K562 (cell line): ENCODE data around the gene ZC3H12C. TPM values are rescaled to one million over a fixed set of nuclear protein-coding genes. Genes with fewer than 3 reads are reported as not detected.

Experiments used
- CAMTA2 ChIP-seq: fragments of 250-450 bp; sonication (Bioruptor Pico); conservative IDR thresholded peaks from 2 replicates; pipeline ENCODE4 v1.5.1; 2022
- CREB1 ChIP-seq, 2 experiments: sonication (generic) in 1 of 2; formaldehyde crosslinking in 1 of 2; IDR thresholded peaks; 2 replicates each; pipeline versions ENCODE4 v1.6.1 to v1.8.0; 2012 to 2022; ENCODE audit warnings: inconsistent platforms in 1 of 2, mild to moderate bottlenecking in 1 of 2, missing genetic modification reagents in 1 of 2, moderate library complexity in 1 of 2
- EP300 ChIP-seq: IDR thresholded peaks from 2 replicates; pipeline ENCODE4 v1.6.1; 2012; ENCODE audit warnings: low read length, improper control_type of control experiment
- ETV5 ChIP-seq: sonication (generic); formaldehyde crosslinking; IDR thresholded peaks from 2 replicates; pipeline ENCODE4 v1.4.0; 2020; ENCODE audit warnings: low read depth, mild to moderate bottlenecking, missing genetic modification reagents
- HCFC1 ChIP-seq: IDR thresholded peaks from 2 replicates; pipeline ENCODE4 v1.6.1; 2012; ENCODE audit warnings: low read depth, low read length, improper control_type of control experiment
- PHTF2 ChIP-seq: fragments of 250-450 bp; sonication (Bioruptor Pico); IDR thresholded peaks from 2 replicates; pipeline ENCODE4 v1.5.0; 2021; ENCODE audit warnings: mild to moderate bottlenecking
- POLR2AphosphoS5 ChIP-seq: IDR thresholded peaks from 2 replicates; pipeline ENCODE4 v1.6.1; 2011; ENCODE audit warnings: mild to moderate bottlenecking, low read depth, low read length, moderate library complexity; ENCODE audit not compliant: control insufficient read depth, insufficient read depth
- SIN3A ChIP-seq, 2 experiments: fragments of 150-350 bp in 1 of 2; IDR thresholded peaks; 2 replicates each; pipeline ENCODE4 v1.6.1; 2011 to 2016; ENCODE audit warnings: borderline replicate concordance in 2 of 2, low read depth in 2 of 2, low read length in 2 of 2, mild to moderate bottlenecking in 2 of 2, moderate library complexity in 2 of 2; ENCODE audit not compliant: control insufficient read depth in 1 of 2
- SMARCA4 ChIP-seq: fragments of 450-650 bp; IDR thresholded peaks from 2 replicates; pipeline ENCODE4 v1.6.1; 2016
- SREBF1 ChIP-seq: fragments of 150-350 bp; IDR thresholded peaks from 2 replicates; pipeline ENCODE4 v1.6.1; 2014; ENCODE audit warnings: antibody characterized with exemption, low read depth, low read length, borderline replicate concordance
- TAF7 ChIP-seq: fragments of 450-650 bp; IDR thresholded peaks from 2 replicates; pipeline ENCODE4 v1.6.1; 2016; ENCODE audit warnings: missing genetic modification characterization, missing compliant biosample characterization
- TAF9B ChIP-seq: fragments of 450-650 bp; IDR thresholded peaks from 2 replicates; pipeline ENCODE4 v1.6.1; 2018; ENCODE audit warnings: mild to moderate bottlenecking; ENCODE audit not compliant: partially characterized antibody
- TRIM24 ChIP-seq, 2 experiments: fragments of 450-650 bp; IDR thresholded peaks; 2 replicates each; pipeline ENCODE4 v1.6.1; 2016
- ZBTB33 ChIP-seq: sonication (generic); formaldehyde crosslinking; IDR thresholded peaks from 2 replicates; pipeline ENCODE4 v1.8.1; 2023; ENCODE audit warnings: mild to moderate bottlenecking, missing genetic modification reagents
- ZNF408 ChIP-seq: fragments of 250-450 bp; sonication (Bioruptor Pico); IDR thresholded peaks from 2 replicates; pipeline ENCODE4 v1.4.0; 2020; ENCODE audit warnings: low read depth, mild to moderate bottlenecking, moderate library complexity
- ZNF764 ChIP-seq: fragments of 250-450 bp; sonication (Bioruptor Pico); IDR thresholded peaks from 2 replicates; pipeline ENCODE4 v1.4.0; 2020; ENCODE audit warnings: low read depth, mild to moderate bottlenecking, moderate library complexity
- polyA plus RNA-seq, 8 experiments: library from polyadenylated mRNA; depleted of rRNA in 4 of 8; stranded (reverse) in 5 of 8; unstranded in 3 of 8; fragments of >200 nt; fragmentation: Nextera tagmentation in 2 of 8; fragmentation: Illumina TruSeq in 1 of 8; extraction: Ambion mirVana in 2 of 8; extraction: Trizol in 1 of 8; gene quantifications; 2 replicates each; pipeline versions ENCODE4 v1.2.1 to v1.2.3, GENCODE V29; 2011 to 2014; ENCODE audit warnings: inconsistent platforms in 1 of 8, missing spikeins in 1 of 8
- total RNA-seq, 7 experiments: library from RNA; depleted of rRNA in 6 of 7; stranded (reverse); fragments of >200 nt in 6 of 7; fragmentation: Illumina TruSeq in 2 of 7; extraction: Trizol in 2 of 7; gene quantifications; 2 replicates each; pipeline versions ENCODE4 v1.2.1 to v1.2.3, GENCODE V29; 2011 to 2021; ENCODE audit warnings: low replicate concordance in 1 of 7
- TF ChIP-seq, protein P1 (sequence below), 2 experiments: fragments of 450-650 bp; IDR thresholded peaks; 2 replicates each; pipeline ENCODE4 v1.6.1; 2018; ENCODE audit warnings: mild to moderate bottlenecking in 2 of 2, low read depth in 1 of 2; ENCODE audit not compliant: partially characterized antibody in 2 of 2
- TF ChIP-seq, protein P2 (sequence below): fragments of 450-650 bp; IDR thresholded peaks from 2 replicates; pipeline ENCODE4 v1.6.1; 2014; ENCODE audit warnings: low read depth, mild to moderate bottlenecking, moderate library complexity, borderline replicate concordance
- TF ChIP-seq, protein P3 (sequence below): sonication (generic); formaldehyde crosslinking; IDR thresholded peaks from 2 replicates; pipeline ENCODE4 v1.8.0; 2022; ENCODE audit warnings: mild to moderate bottlenecking, missing genetic modification reagents

Gene ZC3H12C
- total and polyA plus RNA-seq, 9 of the 15 experiments (the other 6 are each of a cell fraction or from before 2014, with no cell fraction given), result 0.56 to 5.9 (median 3.3) TPM

- TF ChIP-seq CREB1 (IDR thresholded peaks at IDR 0.05), result no peak
- no peak for TF ChIP-seq CREB1 (CRISPR knock-in tag; IDR thresholded peaks at IDR 0.05)
- no peak for TF ChIP-seq CAMTA2 (CRISPR knock-in tag)
- TF ChIP-seq HCFC1, result no peak
- no peak for TF ChIP-seq ETV5
- TF ChIP-seq ZNF764 (CRISPR knock-in tag), result no peak
- no peak for TF ChIP-seq SREBF1
- no peak for TF ChIP-seq PHTF2 (CRISPR knock-in tag)
- TF ChIP-seq SIN3A (IDR thresholded peaks at IDR 0.05; ENCODE audit: borderline replicate concordance in 2 of 2, control insufficient read depth in 1 of 2, low read depth in 2 of 2, low read length in 2 of 2), result no peak
- no peak for TF ChIP-seq ZNF408 (CRISPR knock-in tag)
- no peak for TF ChIP-seq TAF9B
- TF ChIP-seq TRIM24 (IDR thresholded peaks at IDR 0.05), result no peak
- TF ChIP-seq, protein P1, sequence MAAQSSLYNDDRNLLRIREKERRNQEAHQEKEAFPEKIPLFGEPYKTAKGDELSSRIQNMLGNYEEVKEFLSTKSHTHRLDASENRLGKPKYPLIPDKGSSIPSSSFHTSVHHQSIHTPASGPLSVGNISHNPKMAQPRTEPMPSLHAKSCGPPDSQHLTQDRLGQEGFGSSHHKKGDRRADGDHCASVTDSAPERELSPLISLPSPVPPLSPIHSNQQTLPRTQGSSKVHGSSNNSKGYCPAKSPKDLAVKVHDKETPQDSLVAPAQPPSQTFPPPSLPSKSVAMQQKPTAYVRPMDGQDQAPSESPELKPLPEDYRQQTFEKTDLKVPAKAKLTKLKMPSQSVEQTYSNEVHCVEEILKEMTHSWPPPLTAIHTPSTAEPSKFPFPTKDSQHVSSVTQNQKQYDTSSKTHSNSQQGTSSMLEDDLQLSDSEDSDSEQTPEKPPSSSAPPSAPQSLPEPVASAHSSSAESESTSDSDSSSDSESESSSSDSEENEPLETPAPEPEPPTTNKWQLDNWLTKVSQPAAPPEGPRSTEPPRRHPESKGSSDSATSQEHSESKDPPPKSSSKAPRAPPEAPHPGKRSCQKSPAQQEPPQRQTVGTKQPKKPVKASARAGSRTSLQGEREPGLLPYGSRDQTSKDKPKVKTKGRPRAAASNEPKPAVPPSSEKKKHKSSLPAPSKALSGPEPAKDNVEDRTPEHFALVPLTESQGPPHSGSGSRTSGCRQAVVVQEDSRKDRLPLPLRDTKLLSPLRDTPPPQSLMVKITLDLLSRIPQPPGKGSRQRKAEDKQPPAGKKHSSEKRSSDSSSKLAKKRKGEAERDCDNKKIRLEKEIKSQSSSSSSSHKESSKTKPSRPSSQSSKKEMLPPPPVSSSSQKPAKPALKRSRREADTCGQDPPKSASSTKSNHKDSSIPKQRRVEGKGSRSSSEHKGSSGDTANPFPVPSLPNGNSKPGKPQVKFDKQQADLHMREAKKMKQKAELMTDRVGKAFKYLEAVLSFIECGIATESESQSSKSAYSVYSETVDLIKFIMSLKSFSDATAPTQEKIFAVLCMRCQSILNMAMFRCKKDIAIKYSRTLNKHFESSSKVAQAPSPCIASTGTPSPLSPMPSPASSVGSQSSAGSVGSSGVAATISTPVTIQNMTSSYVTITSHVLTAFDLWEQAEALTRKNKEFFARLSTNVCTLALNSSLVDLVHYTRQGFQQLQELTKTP (IDR thresholded peaks at IDR 0.05; ENCODE audit: low read depth in 1 of 2, partially characterized antibody in 2 of 2), result no peak
- TF ChIP-seq, protein P2, sequence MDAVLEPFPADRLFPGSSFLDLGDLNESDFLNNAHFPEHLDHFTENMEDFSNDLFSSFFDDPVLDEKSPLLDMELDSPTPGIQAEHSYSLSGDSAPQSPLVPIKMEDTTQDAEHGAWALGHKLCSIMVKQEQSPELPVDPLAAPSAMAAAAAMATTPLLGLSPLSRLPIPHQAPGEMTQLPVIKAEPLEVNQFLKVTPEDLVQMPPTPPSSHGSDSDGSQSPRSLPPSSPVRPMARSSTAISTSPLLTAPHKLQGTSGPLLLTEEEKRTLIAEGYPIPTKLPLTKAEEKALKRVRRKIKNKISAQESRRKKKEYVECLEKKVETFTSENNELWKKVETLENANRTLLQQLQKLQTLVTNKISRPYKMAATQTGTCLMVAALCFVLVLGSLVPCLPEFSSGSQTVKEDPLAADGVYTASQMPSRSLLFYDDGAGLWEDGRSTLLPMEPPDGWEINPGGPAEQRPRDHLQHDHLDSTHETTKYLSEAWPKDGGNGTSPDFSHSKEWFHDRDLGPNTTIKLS, result no peak
- TF ChIP-seq SMARCA4, result 0 out of 2 replicates have a peak, but pooled peaks have one; percentile 18
- TF ChIP-seq, protein P3, sequence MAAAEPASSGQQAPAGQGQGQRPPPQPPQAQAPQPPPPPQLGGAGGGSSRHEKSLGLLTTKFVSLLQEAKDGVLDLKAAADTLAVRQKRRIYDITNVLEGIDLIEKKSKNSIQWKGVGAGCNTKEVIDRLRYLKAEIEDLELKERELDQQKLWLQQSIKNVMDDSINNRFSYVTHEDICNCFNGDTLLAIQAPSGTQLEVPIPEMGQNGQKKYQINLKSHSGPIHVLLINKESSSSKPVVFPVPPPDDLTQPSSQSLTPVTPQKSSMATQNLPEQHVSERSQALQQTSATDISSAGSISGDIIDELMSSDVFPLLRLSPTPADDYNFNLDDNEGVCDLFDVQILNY (CRISPR knock-in tag), result no peak
- no peak for TF ChIP-seq TAF7 (tag)
- no peak for TF ChIP-seq ZBTB33 (CRISPR knock-in tag)
- TF ChIP-seq EP300, result peak; percentile 80
- TF ChIP-seq POLR2AphosphoS5, result no peak; the same call in 1 of the 2 replicates
Measured at GRCh38 chr11:110069158-110069737, 23.9 kb upstream of the ZC3H12C start (continued).
